HepG2 (cell line): Measurements from ENCODE around the gene TRIM7. TPM values are rescaled to one million over a fixed set of nuclear protein-coding genes. Genes with fewer than 3 reads are reported as not detected.
A peak's percentile ranks its signal among the peaks of the same experiment; 100 is the strongest.

ENCODE experiments used
- BCL6 ChIP-seq: IDR thresholded peaks from 2 replicates; pipeline ENCODE4 v1.6.1; 2016; ENCODE audit warnings: missing genetic modification reagents, missing compliant biosample characterization
- BHLHE40 ChIP-seq: IDR thresholded peaks from 2 replicates; pipeline ENCODE4 v1.6.1; 2011; ENCODE audit warnings: low read length, improper control_type of control experiment
- ESRRA ChIP-seq: sonication (generic); formaldehyde crosslinking; IDR thresholded peaks from 2 replicates; pipeline ENCODE4 v1.5.1; 2020; ENCODE audit warnings: mild to moderate bottlenecking, low read depth, missing genetic modification reagents
- GPN1 ChIP-seq: sonication (generic); formaldehyde crosslinking; IDR thresholded peaks from 2 replicates; pipeline ENCODE4 v1.5.1; 2020; ENCODE audit warnings: missing genetic modification reagents, borderline replicate concordance
- LCORL ChIP-seq, 2 experiments: fragments of 450-650 bp in 1 of 2; sonication (generic) in 1 of 2; formaldehyde crosslinking in 1 of 2; IDR thresholded peaks; 2 replicates each; pipeline versions ENCODE4 v1.5.0 to v1.6.1; 2017 to 2020; ENCODE audit warnings: antibody characterized with exemption in 1 of 2, missing genetic modification reagents in 1 of 2
- PAF1 ChIP-seq: IDR thresholded peaks from 2 replicates; pipeline ENCODE4 v1.6.1; 2016; ENCODE audit warnings: missing genetic modification reagents, missing compliant biosample characterization
- SMC3 ChIP-seq: IDR thresholded peaks from 2 replicates; pipeline ENCODE4 v1.6.1; 2011; ENCODE audit warnings: low read length, improper control_type of control experiment
- SOX5 ChIP-seq: IDR thresholded peaks from 2 replicates; pipeline ENCODE4 v1.6.1; 2016; ENCODE audit warnings: borderline replicate concordance
- SRY ChIP-seq: sonication (generic); formaldehyde crosslinking; IDR thresholded peaks from 2 replicates; pipeline ENCODE4 v1.8.0; 2022; ENCODE audit warnings: mild to moderate bottlenecking, missing genetic modification reagents
- ZBTB21 ChIP-seq: sonication (generic); formaldehyde crosslinking; IDR thresholded peaks from 2 replicates; pipeline ENCODE4 v1.4.0; 2020; ENCODE audit warnings: missing genetic modification reagents
- ZBTB33 ChIP-seq: sonication (generic); formaldehyde crosslinking; IDR thresholded peaks from 2 replicates; pipeline ENCODE4 v1.4.0; 2020; ENCODE audit warnings: missing genetic modification reagents
- ZBTB8A ChIP-seq: sonication (generic); formaldehyde crosslinking; IDR thresholded peaks from 2 replicates; pipeline ENCODE4 v1.4.0; 2020; ENCODE audit warnings: mild to moderate bottlenecking, low read depth, missing genetic modification reagents, borderline replicate concordance
- ZNF143 ChIP-seq: sonication (generic); formaldehyde crosslinking; IDR thresholded peaks from 2 replicates; pipeline ENCODE4 v1.4.0; 2020; ENCODE audit warnings: missing genetic modification reagents
- ZNF24 ChIP-seq: fragments of 450-650 bp; IDR thresholded peaks from 2 replicates; pipeline ENCODE4 v1.6.1; 2017; ENCODE audit warnings: antibody characterized with exemption, mild to moderate bottlenecking
- ZNF33B ChIP-seq: sonication (generic); formaldehyde crosslinking; IDR thresholded peaks from 2 replicates; pipeline ENCODE4 v1.5.1; 2020; ENCODE audit warnings: mild to moderate bottlenecking, missing genetic modification reagents
- ZNF563 ChIP-seq: sonication (generic); formaldehyde crosslinking; IDR thresholded peaks from 2 replicates; pipeline ENCODE4 v1.8.0; 2022; ENCODE audit warnings: mild to moderate bottlenecking, moderate library complexity, missing genetic modification reagents
- ZNF570 ChIP-seq: sonication (generic); formaldehyde crosslinking; IDR thresholded peaks from 2 replicates; pipeline ENCODE4 v1.4.0; 2020; ENCODE audit warnings: mild to moderate bottlenecking, missing genetic modification reagents, borderline replicate concordance
- ZNF777 ChIP-seq: sonication (generic); formaldehyde crosslinking; IDR thresholded peaks from 2 replicates; pipeline ENCODE4 v1.4.0; 2020; ENCODE audit warnings: missing genetic modification reagents
- polyA plus RNA-seq, 8 experiments: library from polyadenylated mRNA; depleted of rRNA in 3 of 8; stranded (reverse) in 7 of 8; unstranded in 1 of 8; fragments of >200 nt; fragmentation: Illumina TruSeq in 4 of 8; extraction: Trizol in 4 of 8; gene quantifications; 2 replicates each; pipeline versions ENCODE4 v1.2.1 to v1.2.3, GENCODE V29; 2011 to 2016; ENCODE audit warnings: low read depth in 4 of 8, missing spikeins in 1 of 8, mixed read lengths in 1 of 8; ENCODE audit not compliant: insufficient read depth in 1 of 8
- total RNA-seq, 5 experiments: library from RNA; depleted of rRNA; stranded (reverse); fragments of >200 nt; fragmentation: Illumina TruSeq; extraction: Trizol; gene quantifications; 2 replicates each; pipeline ENCODE4 v1.2.3, GENCODE V29; 2016; ENCODE audit warnings: low read depth in 1 of 5
- TF ChIP-seq, protein P1 (sequence below): IDR thresholded peaks from 2 replicates; pipeline ENCODE4 v1.6.1; 2012; ENCODE audit warnings: low read depth, low read length, improper control_type of control experiment
- TF ChIP-seq, protein P2 (sequence below): sonication (generic); formaldehyde crosslinking; IDR thresholded peaks from 2 replicates; pipeline ENCODE4 v1.5.0; 2020; ENCODE audit warnings: missing genetic modification reagents
- TF ChIP-seq, protein P3 (sequence below): sonication (generic); formaldehyde crosslinking; conservative IDR thresholded peaks from 2 replicates; pipeline ENCODE4 v1.8.1; 2023; ENCODE audit warnings: missing genetic modification reagents

The TRIM7 gene
- total and polyA plus RNA-seq, 2 of the 13 experiments (the other 11 are each of a cell fraction or from before 2014, with no cell fraction given), result 0.13 TPM; not detected in 1

DNA sequence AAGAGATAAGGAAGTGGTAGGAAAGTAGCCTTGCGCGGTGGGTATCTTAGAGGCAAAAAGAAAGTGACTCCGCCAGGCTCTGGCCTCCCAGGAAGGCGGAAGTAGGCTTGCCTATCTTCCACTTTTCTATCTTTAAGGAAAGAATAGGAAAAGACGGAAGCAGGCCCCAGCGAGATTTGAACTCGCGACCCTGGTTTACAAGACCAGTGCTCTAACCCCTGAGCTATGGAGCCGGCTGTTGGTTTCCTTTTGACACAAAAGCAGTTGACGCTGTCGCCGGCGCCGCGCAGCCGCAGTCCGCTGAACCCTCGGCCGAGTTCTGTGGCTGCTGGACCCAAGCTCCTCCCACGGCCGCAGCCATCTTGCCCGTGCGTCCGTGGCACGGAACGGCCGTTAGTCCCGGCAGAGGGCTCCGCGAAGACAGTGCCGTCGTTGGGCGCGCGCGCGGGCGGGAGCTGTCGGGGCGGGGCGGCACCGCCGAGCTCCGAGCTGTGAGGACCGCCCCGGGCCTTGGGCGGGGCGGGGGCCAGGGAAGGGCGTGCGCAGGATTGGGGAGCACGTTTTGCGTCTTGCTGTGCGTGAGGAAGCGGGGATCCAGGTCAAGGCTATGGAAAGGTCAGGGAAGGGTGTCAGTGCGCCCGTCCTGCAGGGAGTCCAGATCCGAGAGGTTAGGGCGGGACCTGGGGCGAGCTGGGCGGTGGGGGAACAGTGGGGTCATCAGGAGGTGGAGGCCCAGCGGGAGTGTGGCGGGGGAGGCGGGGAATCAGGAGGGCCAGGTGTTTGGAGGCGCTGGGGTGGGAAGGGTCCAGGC lies 13.3 kb downstream of the TRIM7 start (continued):
- TF ChIP-seq ZBTB33 (CRISPR knock-in tag), result 0 out of 2 replicates have a peak, but pooled peaks have one; percentile 32
- TF ChIP-seq ZNF777 (CRISPR knock-in tag), result peak; percentile 97
- TF ChIP-seq ZBTB8A (CRISPR knock-in tag), result no peak
- no peak for TF ChIP-seq ZBTB21
- peak; percentile 70; the same call in 1 of the 2 replicates for TF ChIP-seq ESRRA (CRISPR knock-in tag)
- TF ChIP-seq ZNF570 (CRISPR knock-in tag), result 0 out of 2 replicates have a peak, but pooled peaks have one; percentile 50
- TF ChIP-seq, protein P1, sequence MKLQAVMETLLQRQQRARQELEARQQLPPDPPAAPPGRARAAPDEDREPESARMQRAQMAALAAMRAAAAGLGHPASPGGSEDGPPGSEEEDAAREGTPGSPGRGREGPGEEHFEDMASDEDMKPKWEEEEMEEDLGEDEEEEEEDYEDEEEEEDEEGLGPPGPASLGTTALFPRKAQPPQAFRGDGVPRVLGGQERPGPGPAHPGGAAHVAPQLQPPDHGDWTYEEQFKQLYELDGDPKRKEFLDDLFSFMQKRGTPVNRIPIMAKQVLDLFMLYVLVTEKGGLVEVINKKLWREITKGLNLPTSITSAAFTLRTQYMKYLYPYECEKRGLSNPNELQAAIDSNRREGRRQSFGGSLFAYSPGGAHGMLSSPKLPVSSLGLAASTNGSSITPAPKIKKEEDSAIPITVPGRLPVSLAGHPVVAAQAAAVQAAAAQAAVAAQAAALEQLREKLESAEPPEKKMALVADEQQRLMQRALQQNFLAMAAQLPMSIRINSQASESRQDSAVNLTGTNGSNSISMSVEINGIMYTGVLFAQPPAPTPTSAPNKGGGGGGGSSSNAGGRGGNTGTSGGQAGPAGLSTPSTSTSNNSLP, result no peak
- TF ChIP-seq, protein P2, sequence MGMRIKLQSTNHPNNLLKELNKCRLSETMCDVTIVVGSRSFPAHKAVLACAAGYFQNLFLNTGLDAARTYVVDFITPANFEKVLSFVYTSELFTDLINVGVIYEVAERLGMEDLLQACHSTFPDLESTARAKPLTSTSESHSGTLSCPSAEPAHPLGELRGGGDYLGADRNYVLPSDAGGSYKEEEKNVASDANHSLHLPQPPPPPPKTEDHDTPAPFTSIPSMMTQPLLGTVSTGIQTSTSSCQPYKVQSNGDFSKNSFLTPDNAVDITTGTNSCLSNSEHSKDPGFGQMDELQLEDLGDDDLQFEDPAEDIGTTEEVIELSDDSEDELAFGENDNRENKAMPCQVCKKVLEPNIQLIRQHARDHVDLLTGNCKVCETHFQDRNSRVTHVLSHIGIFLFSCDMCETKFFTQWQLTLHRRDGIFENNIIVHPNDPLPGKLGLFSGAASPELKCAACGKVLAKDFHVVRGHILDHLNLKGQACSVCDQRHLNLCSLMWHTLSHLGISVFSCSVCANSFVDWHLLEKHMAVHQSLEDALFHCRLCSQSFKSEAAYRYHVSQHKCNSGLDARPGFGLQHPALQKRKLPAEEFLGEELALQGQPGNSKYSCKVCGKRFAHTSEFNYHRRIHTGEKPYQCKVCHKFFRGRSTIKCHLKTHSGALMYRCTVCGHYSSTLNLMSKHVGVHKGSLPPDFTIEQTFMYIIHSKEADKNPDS, result no peak
- peak; percentile 80; the same call in 1 of the 2 replicates for TF ChIP-seq ZNF563
- peak; percentile 45; the same call in 1 of the 2 replicates for TF ChIP-seq SOX5 (CRISPR knock-in tag)
- TF ChIP-seq BCL6, result no peak
- TF ChIP-seq GPN1 (CRISPR knock-in tag), result no peak
- TF ChIP-seq, protein P3, sequence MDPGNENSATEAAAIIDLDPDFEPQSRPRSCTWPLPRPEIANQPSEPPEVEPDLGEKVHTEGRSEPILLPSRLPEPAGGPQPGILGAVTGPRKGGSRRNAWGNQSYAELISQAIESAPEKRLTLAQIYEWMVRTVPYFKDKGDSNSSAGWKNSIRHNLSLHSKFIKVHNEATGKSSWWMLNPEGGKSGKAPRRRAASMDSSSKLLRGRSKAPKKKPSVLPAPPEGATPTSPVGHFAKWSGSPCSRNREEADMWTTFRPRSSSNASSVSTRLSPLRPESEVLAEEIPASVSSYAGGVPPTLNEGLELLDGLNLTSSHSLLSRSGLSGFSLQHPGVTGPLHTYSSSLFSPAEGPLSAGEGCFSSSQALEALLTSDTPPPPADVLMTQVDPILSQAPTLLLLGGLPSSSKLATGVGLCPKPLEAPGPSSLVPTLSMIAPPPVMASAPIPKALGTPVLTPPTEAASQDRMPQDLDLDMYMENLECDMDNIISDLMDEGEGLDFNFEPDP (CRISPR knock-in tag), result no peak
- TF ChIP-seq BHLHE40, result no peak
- no peak for TF ChIP-seq LCORL (IDR thresholded peaks at IDR 0.05)
- no peak for TF ChIP-seq LCORL (CRISPR knock-in tag; IDR thresholded peaks at IDR 0.05)
- TF ChIP-seq PAF1 (CRISPR knock-in tag), result no peak
- TF ChIP-seq ZNF143, result no peak; the same call in 1 of the 2 replicates
- no peak for TF ChIP-seq SMC3
- peak; percentile 44; the same call in 1 of the 2 replicates for TF ChIP-seq ZNF33B (CRISPR knock-in tag)
- TF ChIP-seq ZNF24, result peak; percentile 99
- no peak; the same call in 1 of the 2 replicates for TF ChIP-seq SRY (CRISPR knock-in tag)
